Measurements from ENCODE around the gene GET3. TPM values are rescaled to one million over a fixed set of nuclear protein-coding genes. Genes with fewer than 3 reads are reported as not detected.

The GET3 gene
- total and polyA plus RNA-seq, 2 of the 13 experiments (the other 11 are each of a cell fraction or from before 2014, with no cell fraction given), result 57.7 to 59.4 TPM

GRCh38 chr19:12789904-12790619, 52.8 kb downstream of the GET3 start (continued):
- TF ChIP-seq SNAPC4 (CRISPR knock-in tag; IDR thresholded peaks at IDR 0.05) (no peak), TCF12 (IDR thresholded peaks at IDR 0.05) (no peak), TCF12 (CRISPR knock-in tag; IDR thresholded peaks at IDR 0.05) (no peak), JUNB (CRISPR knock-in tag; IDR thresholded peaks at IDR 0.05; ENCODE audit: borderline replicate concordance) (no peak), MAFG (CRISPR knock-in tag; IDR thresholded peaks at IDR 0.05) (no peak), ZNF230 (CRISPR knock-in tag; IDR thresholded peaks at IDR 0.05) (no peak), ADNP (CRISPR knock-in tag; IDR thresholded peaks at IDR 0.05) (no peak), FLYWCH1 (CRISPR knock-in tag; IDR thresholded peaks at IDR 0.05) (no peak), ATF7-NPFF (CRISPR knock-in tag; IDR thresholded peaks at IDR 0.05; ENCODE audit: low read depth) (peak; percentile 75), ZSCAN12 (CRISPR knock-in tag; IDR thresholded peaks at IDR 0.05) (no peak), ZNF737 (CRISPR knock-in tag; IDR thresholded peaks at IDR 0.05; ENCODE audit: borderline replicate concordance) (no peak), KDM6A (CRISPR knock-in tag; IDR thresholded peaks at IDR 0.05; ENCODE audit: low read depth) (no peak), THAP7 (CRISPR knock-in tag; IDR thresholded peaks at IDR 0.05) (peak; percentile 84), YEATS4 (CRISPR knock-in tag; IDR thresholded peaks at IDR 0.05; ENCODE audit: borderline replicate concordance) (no peak), SIN3B (IDR thresholded peaks at IDR 0.05; ENCODE audit: low read length) (no peak), ELF4 (CRISPR knock-in tag; IDR thresholded peaks at IDR 0.05; ENCODE audit: borderline replicate concordance) (no peak), ATF2 (CRISPR knock-in tag; IDR thresholded peaks at IDR 0.05) (peak; percentile 40; the same call in 1 of the 2 replicates), NFKB2 (CRISPR knock-in tag; IDR thresholded peaks at IDR 0.05; ENCODE audit: borderline replicate concordance) (no peak), ZNF333 (CRISPR knock-in tag; IDR thresholded peaks at IDR 0.05; ENCODE audit: borderline replicate concordance) (no peak), TOE1 (CRISPR knock-in tag; IDR thresholded peaks at IDR 0.05) (no peak), TMF1 (CRISPR knock-in tag; IDR thresholded peaks at IDR 0.05; ENCODE audit: low read depth) (no peak)

Data from HepG2 (cell line).